GM21360 (cell line): ENCODE data around the gene LTA4H.
"Not testable (repeated sequence)": the region's sequence is repeated elsewhere in the genome, so short reads cannot be mapped to it uniquely, and the experiment has no call there.

ENCODE experiments used
- ATAC-seq: cut with Tn5 transposase; IDR thresholded peaks from one replicate; pipeline ENCODE4 v1.9.1; 2021; ENCODE audit warnings: mild to moderate bottlenecking, moderate library complexity; ENCODE audit not compliant: unreplicated experiment

Gene LTA4H

DNA sequence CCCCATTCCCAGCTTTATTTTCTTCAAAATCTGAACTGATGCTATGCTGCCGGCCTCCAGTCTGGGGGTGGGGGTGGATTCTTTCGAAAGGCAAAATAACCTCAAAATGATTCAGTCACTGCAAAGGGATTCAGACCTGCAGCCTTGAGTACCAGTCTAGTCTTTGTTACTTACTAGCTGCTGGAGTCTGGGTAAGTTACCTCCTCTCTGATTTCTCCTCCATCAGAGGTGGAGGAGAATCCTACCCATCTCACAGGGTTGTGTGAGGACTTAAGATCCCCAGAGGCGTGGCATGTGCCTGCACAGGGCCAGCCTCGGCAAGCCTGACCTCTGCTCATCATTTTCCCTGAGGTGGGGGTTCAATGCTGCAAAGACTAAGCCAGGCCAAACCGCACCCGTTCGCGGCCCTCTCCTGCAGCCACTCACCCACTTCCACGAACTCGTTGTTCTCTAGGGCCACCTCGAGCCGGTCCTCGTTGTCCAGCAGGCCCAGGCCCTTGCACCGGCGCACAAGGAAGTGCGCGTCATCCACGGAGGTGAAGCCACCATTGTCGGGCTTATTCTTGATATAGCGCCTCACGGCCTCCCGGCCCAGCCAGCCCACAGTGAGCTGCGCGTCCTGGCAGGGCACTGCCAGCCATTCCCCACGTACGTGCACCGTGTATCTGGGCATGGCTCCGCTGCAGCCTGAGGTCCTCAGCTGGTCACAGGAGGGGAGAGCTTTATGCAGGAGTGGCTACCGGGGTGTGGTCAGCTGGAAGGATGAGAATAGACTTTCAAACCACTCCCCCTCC, 40.0 kb downstream of the LTA4H start:
- no peak for ATAC-seq

DNA sequence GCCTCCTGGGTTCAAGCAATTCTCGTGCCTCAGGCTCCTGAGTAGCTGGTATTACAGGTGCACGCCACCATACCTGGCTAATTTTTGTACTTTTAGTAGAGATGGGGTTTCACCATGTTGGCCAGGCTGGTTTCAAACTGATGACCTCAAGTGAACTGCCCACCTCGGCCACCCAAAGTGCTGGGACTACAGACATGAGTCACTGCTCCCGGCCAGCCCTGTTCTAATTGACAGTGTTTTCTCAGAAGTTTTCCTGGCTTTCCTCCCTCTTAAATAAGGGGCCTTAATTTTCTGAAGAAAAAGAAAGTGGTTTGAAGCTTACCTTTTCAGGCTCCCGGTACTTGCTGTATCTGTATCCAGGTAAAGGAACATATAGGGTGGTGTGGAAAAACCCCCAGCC, 40.9 kb downstream of the LTA4H start:
- ATAC-seq, result no peak

DNA sequence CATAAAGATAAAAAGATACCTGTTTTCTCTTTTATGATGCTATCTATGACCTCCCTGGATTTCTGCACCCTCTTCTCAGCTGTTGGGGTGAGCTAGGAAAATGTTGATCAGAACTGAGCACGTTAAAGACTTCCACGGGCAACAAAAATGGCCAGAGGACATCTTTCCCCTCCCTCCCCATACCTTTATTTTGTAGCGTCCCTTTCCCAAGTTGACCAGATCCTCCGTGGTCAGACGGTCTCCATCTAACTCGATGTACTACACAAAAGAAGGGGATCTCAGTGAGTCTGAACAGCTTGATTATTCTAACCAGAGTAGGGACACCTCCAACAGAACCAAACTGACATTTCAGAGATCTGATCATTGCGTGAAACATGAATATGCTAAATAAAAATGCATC, 41.5 kb downstream of the LTA4H start:
- no peak for ATAC-seq

DNA sequence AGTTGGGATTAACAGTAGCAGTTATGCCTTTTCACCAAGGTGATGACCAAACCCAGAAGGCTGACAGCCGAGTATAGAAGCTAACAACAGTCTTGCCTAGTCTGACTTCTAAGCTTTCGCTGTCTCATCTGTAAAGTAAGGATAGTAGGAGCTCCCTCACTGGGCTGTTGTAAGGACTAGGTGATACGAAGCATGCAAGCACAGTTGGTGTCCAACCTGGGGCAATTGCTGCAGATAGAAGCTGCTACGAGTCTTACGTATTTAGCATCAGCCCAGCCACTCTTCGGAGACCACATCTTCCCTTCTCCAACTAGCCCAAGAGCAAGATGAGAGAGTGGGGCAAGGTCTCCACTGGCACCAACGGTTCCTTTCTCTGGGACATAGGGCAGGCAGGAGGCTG, 45.3 kb downstream of the LTA4H start:
- no peak for ATAC-seq

DNA sequence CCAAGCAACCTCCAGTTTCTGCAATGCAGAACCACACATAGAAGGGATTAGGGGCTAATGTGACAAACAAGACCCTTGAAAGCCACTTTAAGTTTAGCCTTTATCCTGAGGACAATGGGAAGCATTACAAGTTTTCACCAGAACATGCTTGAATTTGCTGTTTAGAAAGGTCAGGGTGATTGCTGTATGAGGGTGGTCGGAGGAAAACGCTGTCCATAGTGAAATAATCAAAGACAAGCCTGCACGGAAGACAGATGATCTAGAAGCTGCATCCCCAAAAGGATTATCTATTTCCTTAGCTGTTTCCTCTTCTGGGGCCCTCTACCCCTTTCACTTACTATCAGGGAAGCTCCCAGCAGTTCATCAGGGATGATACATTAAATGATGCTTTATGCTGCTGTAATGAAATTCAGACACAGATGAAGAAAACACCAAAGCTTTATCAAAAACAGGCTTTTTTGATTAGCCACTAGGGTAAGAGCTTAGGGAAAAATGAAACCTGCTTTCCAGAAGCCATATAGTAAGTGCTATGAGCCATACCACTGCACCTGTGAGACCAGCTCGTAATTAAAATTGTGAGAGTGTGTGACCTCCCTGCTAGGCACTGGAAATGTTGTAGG, 45.8 kb downstream of the LTA4H start:
- ATAC-seq, result no peak

DNA sequence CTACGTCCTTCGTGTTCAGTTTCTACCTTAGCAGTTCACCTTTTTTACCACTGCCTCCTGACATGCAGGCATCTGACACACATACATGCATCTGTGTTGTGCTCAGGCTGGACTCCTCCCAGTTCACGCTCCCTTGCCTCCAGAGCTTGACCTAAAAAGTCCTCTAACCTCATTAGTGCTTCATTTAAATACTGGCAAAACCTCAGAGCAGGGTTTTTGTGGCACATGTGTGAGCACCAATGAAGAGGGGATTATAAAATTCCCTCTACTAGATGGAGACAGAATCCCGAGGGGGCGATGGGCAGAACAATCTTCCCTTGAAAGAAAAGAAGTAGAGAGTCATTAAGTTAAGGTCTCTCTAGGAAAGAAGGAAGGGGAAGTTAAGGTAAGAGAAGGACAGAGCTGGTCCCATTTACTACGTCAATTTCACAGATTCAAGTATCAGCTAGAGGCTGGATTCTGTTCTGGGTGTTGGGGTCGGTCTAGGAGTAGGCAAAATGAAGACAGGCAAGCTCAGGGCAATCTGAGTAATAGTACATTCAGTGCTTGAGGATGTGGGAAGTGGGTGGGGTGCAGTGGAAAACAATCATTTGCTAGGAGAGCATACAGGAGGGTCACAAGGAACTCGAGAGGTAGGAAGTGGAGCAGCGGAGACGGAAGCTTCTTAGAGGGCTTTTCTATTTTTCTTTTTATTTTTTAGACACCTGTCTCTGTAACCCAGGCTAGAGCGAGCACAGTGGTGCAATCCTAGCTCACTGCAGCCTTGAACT, 46.7 kb downstream of the LTA4H start:
- no peak for ATAC-seq

DNA sequence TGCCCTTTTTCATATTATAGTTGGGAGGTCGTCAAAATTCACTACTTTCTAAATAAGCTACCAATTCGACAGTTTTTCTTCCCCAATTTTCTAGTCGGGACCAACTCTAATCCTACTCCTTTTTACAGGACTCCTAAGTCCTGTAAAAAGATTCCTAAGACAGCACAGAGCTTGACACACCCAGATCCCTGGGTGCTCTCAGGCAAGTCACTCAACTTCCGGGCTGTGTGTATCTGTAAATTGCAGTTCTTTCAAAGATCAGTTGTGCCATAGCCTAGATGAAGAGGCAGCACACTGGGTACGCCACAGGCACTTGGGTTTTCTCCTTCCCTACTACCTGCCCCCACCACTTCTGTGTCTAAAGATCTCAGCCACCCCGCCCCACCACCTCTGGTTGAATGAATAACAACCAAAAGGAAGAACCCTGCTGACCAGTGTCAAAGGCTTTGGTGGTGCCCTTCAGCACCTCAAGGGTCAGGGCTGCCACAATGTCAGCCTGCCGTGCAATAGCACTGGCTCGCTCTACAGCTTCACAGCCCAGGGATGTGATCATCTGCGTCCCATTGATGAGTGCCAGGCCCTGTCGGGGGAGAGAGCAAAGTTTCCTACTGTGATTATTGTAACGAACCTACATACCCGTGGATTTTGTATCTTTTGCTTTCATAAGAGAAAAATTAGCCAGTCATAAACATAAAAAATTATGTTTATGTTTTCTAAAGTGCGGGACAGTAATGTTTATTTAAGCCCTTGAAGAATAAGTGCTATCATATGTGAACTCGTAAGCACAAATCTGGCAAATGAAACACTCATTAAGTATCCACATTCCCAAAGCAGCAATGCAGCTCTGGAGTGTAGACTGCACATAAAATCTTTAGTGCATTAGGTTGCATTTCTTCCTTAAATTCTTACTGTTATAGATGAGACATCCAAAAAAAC, 48.5 kb downstream of the LTA4H start:
- no peak for ATAC-seq

DNA sequence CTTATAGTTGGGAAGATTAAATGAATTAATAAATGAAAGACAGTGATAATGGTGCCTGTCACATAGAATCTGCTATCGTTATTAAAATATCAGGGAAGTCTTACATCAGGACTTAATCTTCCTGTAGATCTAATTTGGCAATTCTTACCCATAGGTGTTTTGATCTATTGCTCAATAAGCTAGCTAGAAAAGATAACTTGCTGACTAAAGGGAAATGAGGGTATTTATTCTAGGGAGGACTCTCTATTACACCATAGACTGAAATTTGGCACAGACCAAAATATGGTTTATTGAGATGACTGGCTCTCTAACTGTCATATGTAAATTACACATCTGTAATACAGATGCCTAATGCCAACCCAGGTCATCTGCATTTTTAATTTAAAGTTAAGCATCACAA, 50.7 kb downstream of the LTA4H start:
- ATAC-seq, result no peak

DNA sequence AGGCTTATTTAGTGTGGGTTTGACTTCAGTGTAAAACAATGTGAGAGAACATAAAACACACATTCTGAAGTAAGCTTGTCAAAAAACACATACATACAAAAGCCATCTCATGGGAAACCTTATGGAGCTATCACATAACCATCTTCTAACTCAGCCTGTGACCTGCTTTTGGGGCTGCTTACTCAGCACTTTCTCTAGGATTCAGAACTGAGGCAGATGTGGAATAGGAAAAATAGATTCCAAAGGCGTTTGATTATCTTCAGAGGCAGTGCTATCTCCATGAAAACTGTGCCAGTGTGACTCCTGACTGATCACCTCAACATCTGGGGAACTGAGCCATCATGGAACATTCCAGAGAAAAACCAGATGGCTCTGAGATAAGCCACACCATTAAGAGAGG, 52.8 kb downstream of the LTA4H start:
- no peak for ATAC-seq

DNA sequence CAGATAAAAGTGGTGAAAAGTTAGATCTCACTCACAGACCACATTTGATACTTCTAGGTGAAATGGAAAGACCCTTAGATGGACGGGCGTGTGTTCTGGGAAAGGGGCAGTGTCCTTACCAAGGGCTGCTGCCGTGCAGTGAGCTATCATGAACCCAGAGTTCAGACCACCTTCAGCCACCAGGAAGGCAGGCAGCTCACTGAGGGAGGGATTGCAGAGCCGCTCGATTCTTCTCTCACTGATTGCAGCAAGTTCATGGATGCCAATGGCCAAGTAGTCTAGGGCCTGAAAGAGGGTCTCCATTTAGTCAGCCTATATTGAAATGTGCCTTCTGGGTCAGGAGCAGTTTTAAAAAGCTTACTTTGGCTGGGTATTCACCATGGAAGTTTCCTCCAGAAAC, 55.0 kb downstream of the LTA4H start:
- no peak for ATAC-seq

DNA sequence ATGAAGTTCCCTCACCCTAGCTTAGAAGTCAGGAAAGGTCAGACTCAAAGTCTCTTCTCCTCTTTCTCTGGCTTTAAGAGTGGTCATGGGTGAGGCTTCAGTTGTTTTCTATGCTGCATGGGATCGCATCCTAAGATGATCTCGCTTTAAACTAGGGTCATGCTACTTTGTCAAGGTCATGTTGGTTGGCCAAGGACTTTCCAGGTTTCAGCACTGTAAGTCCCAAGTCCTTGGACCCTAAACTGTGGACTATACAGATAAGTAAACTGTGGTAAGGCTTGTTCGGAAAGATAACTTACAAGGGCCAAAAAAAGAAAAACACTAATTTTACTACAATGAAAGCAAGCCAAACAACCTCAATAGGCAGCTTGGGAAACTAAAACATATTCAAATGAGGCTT, 56.6 kb downstream of the LTA4H start:
- no peak for ATAC-seq

DNA sequence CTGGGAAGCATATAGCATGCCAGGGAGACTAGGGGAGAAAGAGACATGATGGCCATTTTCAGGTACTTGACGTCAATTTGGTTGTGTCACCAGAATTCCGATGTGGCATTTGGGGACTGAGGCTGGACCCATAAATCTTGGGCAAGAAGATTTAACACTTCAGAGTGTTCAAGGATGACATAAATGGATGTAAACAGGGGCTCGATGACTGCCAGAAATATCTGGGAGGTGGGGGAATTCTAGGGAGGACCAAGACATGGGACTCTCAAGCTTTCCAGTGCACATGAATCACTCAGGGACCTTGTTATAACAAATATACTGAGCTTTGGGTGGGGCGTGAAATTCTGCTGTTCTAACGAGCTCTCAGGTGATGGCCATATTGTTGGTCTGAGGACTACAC, 57.0 kb downstream of the LTA4H start:
- ATAC-seq, result no peak

DNA sequence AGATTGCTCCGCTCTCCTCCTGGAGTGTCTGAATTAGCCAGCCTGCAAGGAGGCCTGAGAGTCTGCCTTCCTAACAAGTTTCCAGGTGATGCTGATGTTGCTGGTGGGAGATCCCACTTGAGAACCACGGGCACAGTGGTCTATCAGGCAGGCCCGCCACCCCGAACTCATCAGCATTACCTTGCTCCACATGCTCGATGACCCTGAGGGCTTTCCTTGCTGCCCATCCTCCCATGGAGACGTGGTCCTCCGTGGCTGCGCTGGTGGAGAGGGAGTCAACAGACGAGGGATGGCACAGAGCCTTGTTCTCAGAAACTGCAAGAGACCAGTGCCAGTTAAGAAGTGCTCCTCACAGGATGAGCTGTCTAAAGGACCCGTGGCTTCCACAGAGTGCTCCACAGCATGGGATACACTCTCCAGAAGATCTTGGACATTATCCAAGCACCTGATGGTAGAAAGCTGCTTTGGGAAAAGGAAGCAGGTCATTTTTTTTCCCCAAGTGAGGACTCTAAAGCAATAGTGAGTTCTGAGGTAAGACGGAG, 57.6 kb downstream of the LTA4H start:
- ATAC-seq, result no peak

DNA sequence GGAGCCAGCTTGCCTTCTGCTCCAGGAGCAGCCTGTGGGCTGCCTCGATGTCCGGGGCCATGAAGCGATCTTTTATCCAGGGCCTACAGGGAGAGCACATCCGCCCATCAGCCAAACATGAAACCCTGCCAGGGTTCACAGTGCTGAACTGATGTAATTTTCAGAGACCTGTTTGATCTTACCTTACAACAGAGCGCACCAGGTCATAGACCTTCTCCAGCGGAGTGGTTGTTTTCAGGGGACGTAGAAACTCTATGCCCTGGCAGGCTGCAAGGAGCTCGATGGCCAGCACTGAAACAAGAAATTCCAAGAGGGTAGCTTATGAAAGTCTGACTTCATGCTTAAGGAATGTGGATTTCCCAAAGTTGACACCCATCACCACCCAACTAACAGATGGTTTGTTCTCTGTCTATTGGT, 59.0 kb downstream of the LTA4H start:
- no peak for ATAC-seq

DNA sequence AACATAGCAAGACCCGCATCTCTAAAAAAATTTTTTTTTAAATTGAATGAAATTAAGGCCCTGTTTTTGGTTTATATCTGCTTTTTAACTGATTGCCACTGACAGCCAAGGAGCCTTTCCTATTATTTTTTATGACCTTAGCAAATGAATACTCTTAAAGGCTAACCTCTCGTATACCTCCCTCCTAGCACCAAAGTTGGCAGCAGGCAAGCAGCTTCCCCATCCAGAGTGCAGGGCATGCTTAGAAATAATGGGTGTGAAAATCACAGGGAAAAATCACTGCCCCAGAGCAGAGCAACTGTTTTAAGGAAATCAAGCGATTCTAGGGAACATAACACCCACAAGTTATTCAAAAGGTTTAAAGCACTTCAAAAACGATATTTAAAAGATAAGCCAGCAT, 59.9 kb downstream of the LTA4H start:
- ATAC-seq, result no peak

DNA sequence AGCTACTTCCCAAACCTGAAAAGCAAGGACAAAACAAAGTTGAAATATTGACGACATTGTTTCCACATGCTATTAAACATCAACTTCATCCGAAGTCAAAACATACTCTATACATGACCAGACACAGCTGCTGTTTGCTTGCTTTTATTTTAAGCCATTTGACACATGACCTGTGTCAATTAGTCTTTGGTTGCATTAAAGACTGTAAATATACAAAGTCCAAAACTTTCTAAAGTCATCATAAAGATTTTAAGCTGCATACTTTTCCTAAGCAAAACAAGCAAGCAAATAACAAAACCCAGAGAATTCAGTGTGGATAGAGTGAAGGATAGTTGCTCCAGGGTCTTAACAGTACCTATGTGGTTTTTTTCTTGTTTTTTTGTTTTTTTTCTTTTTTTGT, 61.0 kb downstream of the LTA4H start:
- no peak for ATAC-seq

DNA sequence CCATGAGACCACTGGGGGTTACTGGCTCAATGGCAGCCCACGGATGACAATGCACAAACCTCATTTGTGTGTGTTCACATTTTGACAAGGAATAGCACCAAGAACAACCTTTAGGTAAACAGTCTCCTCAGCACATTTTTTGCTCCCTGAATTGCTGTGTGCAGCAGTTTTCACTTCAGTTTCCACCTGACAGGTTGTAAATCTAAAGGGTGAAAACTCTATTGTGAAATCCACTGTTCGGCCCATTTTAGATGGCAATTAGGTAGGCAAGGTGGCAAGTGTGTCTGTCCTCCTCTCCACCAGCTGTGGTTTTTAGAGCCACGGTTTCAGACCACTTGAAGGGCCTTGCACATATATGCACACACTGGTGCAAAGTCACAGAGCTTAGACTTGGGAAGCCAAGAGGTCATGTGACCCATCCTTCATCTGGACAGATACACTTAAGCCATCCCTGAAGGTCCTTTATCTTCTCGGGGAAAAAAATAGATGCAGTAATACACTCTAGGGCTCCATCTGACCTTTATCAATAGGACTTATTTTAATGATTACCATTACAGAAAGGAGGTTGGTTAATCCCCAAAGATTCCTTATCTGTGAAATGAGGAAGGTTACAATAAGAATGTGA, 62.4 kb downstream of the LTA4H start:
- ATAC-seq, result no peak

DNA sequence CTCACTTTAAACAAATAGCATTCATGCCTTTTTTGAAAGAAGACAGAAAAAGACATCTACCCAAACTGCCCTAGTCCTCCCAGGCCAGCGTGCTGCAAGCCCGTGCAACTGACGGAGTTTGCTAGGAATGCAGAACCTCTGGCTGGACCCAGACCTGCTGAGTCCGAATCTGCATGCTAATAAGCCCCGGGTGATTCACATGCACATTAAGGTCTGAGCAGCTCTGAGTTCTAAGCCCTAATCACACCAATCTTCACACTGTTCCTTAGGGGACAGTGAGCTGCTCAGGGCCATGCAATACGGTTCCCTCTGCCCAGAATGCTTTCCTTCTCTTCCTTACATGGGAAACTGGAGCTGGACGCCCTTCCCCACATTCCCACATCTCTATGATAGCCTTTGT, 64.5 kb downstream of the LTA4H start:
- ATAC-seq, result no peak

DNA sequence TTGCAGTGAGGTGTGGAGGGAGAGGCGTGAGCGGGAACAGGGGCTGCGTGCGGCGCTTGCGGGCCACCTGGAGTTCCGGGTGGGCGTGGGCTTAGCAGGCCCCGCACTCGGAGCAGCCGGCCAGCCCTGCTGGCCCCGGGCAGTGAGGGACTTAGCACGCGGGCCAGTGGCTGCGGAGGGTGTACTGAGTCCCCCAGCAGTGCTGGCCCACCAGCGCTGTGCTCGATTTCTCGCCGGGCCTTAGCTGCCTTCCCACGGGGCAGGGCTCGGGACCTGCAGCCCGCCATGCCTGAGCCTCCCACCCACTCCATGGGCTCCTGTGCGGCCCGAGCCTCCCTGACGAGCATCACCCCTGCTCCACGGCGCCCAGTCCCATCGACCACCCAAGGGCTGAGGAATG, 66.3 kb downstream of the LTA4H start:
- ATAC-seq, result not testable (repeated sequence)

DNA sequence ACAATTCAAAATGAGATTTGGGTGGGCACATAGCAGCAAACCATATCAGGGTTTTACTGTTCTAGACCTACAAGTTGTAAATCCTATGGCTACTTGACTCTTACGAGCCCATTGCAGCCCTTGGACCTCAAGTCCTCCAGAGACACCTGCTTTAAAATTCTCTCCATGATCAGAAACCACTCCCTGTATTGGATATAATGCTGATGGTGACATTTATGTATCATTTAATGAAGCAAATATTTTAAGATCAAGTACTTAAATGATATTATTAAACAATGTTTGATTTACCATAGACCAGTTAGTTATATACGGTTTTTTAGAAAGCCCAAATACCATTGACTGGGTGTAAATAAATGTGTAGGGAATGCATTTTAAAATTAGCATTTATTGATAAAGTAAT, 68.1 kb downstream of the LTA4H start:
- ATAC-seq, result no peak
